ENCODE data around the gene TBC1D17. TPM values are rescaled to one million over a fixed set of nuclear protein-coding genes. Genes with fewer than 3 reads are reported as not detected.

TBC1D17 gene
- total and polyA plus RNA-seq, 7 donors, result 13.4 to 41.0 (median 26.1) TPM

DNA sequence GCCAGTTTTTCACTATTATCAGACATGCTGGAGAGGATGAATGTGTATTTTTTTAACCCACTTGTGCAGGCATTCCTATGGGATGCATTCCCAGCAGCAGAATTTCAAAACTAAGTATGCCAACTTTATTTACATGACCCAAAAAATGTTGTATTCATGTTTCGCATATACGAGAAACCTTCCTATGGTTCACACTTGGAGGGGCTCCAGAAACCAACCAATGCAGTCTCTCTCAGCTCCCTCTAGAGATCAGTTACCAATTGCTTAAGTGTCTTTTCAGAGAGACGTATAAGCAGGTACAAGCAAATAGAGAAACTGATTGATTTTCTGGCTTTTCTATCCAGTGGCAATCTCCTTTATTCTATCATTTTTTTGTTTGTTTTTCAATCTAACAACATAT is 32.1 kb upstream of the TBC1D17 start:
- Histone ChIP-seq H3K4me3 (no peak overlapping the region), H3K9me3 (no peaks in the 10 kb centered on the region), H3K4me1 (peaks cover 0 to 9% (median 7%) of the 10 kb centered on the region in 4 donors), H3K27ac (no peak overlapping the region), H3K27me3 (no peaks in the 10 kb centered on the region), H3K36me3 (no peaks in the 10 kb centered on the region)
- DNase-seq, result no peak
- TF ChIP-seq POLR2AphosphoS5 (IDR thresholded peaks at IDR 0.05), result no peak
- no peak for TF ChIP-seq POLR2A (IDR thresholded peaks at IDR 0.05)
- TF ChIP-seq EP300 (IDR thresholded peaks at IDR 0.05), result no peak
- TF ChIP-seq, protein P1, sequence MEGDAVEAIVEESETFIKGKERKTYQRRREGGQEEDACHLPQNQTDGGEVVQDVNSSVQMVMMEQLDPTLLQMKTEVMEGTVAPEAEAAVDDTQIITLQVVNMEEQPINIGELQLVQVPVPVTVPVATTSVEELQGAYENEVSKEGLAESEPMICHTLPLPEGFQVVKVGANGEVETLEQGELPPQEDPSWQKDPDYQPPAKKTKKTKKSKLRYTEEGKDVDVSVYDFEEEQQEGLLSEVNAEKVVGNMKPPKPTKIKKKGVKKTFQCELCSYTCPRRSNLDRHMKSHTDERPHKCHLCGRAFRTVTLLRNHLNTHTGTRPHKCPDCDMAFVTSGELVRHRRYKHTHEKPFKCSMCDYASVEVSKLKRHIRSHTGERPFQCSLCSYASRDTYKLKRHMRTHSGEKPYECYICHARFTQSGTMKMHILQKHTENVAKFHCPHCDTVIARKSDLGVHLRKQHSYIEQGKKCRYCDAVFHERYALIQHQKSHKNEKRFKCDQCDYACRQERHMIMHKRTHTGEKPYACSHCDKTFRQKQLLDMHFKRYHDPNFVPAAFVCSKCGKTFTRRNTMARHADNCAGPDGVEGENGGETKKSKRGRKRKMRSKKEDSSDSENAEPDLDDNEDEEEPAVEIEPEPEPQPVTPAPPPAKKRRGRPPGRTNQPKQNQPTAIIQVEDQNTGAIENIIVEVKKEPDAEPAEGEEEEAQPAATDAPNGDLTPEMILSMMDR (IDR thresholded peaks at IDR 0.05), result no peak
- intact Hi-C loops (cut with DNase I), result no loop called here
- WGBS, 2 donors, result 68 to 76% methylated on average over 3 of the region's 3 CpGs

DNA sequence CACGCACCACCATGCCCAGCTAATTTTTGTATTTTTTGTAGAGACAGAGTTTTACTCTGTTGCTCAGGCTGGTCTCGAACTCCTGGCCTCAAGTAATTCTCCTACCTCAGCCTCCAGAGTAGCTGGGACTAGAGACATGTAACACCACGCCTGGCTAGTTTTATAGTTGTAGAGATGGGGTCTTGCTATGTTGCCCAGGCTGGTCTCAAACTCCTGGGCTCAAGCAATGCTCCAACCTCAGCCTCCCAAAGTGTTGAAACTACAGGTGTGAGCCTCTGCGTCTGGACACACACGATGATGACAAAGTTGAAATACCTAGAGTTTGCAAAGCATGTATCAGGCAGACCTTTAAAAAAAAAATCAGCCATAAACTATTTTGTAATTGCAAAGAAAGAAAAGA is 31.1 kb upstream of the TBC1D17 start:
- H3K4me3 ChIP-seq, result no peak overlapping the region
- no peaks in the 10 kb centered on the region for H3K27me3 ChIP-seq
- TF ChIP-seq POLR2AphosphoS5 (IDR thresholded peaks at IDR 0.05), result no peak
- no peak for TF ChIP-seq EP300 (IDR thresholded peaks at IDR 0.05)
- TF ChIP-seq, protein P1 (IDR thresholded peaks at IDR 0.05), result no peak
- no peak for DNase-seq
- no peak overlapping the region for H3K27ac ChIP-seq
- intact Hi-C loops (cut with DNase I), result no loop called here
- WGBS, 2 donors, result 58 to 82% methylated on average over 5 of the region's 5 CpGs
- H3K9me3 ChIP-seq, result no peaks in the 10 kb centered on the region
- H3K4me1 ChIP-seq, result peaks cover 0 to 9% (median 6%) of the 10 kb centered on the region in 4 donors
- H3K36me3 ChIP-seq, result no peaks in the 10 kb centered on the region

- H3K4me1 ChIP-seq, result peaks cover 0 to 22% (median 18%) of the 10 kb centered on the region in 4 donors
- intact Hi-C loops (cut with DNase I), result no loop called here
- 82 to 86% methylated on average over 10 of the region's 10 CpGs for WGBS, 2 donors
- DNase-seq, result no peak
- no peak overlapping the region for H3K27ac ChIP-seq
- H3K9me3 ChIP-seq, result no peaks in the 10 kb centered on the region
- no peaks in the 10 kb centered on the region for H3K27me3 ChIP-seq
- TF ChIP-seq POLR2A (IDR thresholded peaks at IDR 0.05) (no peak), EP300 (IDR thresholded peaks at IDR 0.05) (no peak), POLR2AphosphoS5 (IDR thresholded peaks at IDR 0.05) (no peak)
- TF ChIP-seq, protein P1 (IDR thresholded peaks at IDR 0.05), result no peak
- H3K4me3 ChIP-seq, result no peak overlapping the region
- no peaks in the 10 kb centered on the region for H3K36me3 ChIP-seq
Observed at GRCh38 chr19:49847731-49848696, 29.5 kb upstream of the TBC1D17 start.

DNA sequence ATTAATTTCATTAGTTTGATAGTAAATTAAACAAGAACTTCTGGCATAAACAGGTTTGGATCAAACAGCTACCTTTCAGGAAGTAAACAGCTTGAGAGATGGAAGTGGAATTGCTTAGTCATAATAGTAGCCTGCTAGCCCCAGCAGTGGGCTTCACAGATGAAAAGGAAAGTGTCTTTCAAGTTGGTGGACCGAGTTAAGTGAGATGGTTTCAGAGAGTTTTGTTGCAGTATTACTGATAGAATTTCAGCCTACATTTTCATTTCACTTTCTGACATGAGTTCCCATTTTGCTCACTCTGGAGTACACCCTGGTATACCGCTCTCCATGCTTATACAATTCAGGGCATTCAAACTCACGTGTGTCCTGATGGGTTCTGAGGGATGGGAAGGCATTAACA is 28.6 kb upstream of the TBC1D17 start:
- Histone ChIP-seq H3K9me3 (no peaks in the 10 kb centered on the region), H3K4me1 (peaks cover 0 to 31% (median 27%) of the 10 kb centered on the region in 4 donors), H3K27ac (no peak overlapping the region), H3K4me3 (no peak overlapping the region), H3K27me3 (no peaks in the 10 kb centered on the region), H3K36me3 (no peaks in the 10 kb centered on the region)
- WGBS, 2 donors, result 86% methylated on average over 3 of the region's 3 CpGs
- DNase-seq, result no peak
- TF ChIP-seq POLR2A (IDR thresholded peaks at IDR 0.05) (no peak), EP300 (IDR thresholded peaks at IDR 0.05) (no peak)
- TF ChIP-seq, protein P1 (IDR thresholded peaks at IDR 0.05), result no peak
- intact Hi-C loops (cut with DNase I), result no loop called here
